Measurements from ENCODE around the gene PDZD2. TPM values are rescaled to one million over a fixed set of nuclear protein-coding genes. Genes with fewer than 3 reads are reported as not detected.

Gene PDZD2
- total RNA-seq, 2 donors from 2014 or later = 6.6 to 14.6 TPM

- DNase-seq = no peak
- Histone ChIP-seq H3K9me3 (ENCODE audit: control insufficient read depth, low read length) (no peaks in the 10 kb centered on the region), H3K4me3 (ENCODE audit: low read length) (no peak overlapping the region), H3K9ac (ENCODE audit: extremely low read depth, low read length, poor library complexity, severe bottlenecking) (no peak overlapping the region), H3K27ac (ENCODE audit: low read depth, low read length) (no peak overlapping the region), H3K36me3 (ENCODE audit: control insufficient read depth, insufficient read depth, low read length) (no peaks in the 10 kb centered on the region), H3K4me1 (ENCODE audit: control insufficient read depth, insufficient read depth, low read length) (no peaks in the 10 kb centered on the region), H3K27me3 (ENCODE audit: control insufficient read depth, insufficient read depth, low read length, poor library complexity, severe bottlenecking) (no peaks in the 10 kb centered on the region)
- H3K36me3 Mint-ChIP-seq (ENCODE audit: low read depth) = no peaks in the 10 kb centered on the region
- H3K27ac Mint-ChIP-seq = no peak overlapping the region
- H3K4me1 Mint-ChIP-seq = no peaks in the 10 kb centered on the region
- H3K27me3 Mint-ChIP-seq (ENCODE audit: insufficient read depth) = no peaks in the 10 kb centered on the region
- no peak overlapping the region for H3K4me3 Mint-ChIP-seq
- WGBS, 2 experiments (ENCODE audit: insufficient coverage in 1 of 2, insufficient read length in 1 of 2) = 90 to 93% methylated on average over 8 to 10 of the region's 10 CpGs
- no peak for TF ChIP-seq CTCF (conservative IDR thresholded peaks at IDR 0.05)
- no peaks in the 10 kb centered on the region for H3K9me3 Mint-ChIP-seq
These were observed 73.1 kb downstream of the PDZD2 start for GRCh38 chr5:31711935-31712592.

- Histone ChIP-seq H3K4me1 (ENCODE audit: control insufficient read depth, insufficient read depth, low read length) (no peaks in the 10 kb centered on the region), H3K9ac (ENCODE audit: extremely low read depth, low read length, poor library complexity, severe bottlenecking) (no peak overlapping the region), H3K4me3 (ENCODE audit: low read length) (no peak overlapping the region), H3K27me3 (ENCODE audit: control insufficient read depth, insufficient read depth, low read length, poor library complexity, severe bottlenecking) (no peaks in the 10 kb centered on the region), H3K27ac (ENCODE audit: low read depth, low read length) (no peak overlapping the region), H3K36me3 (ENCODE audit: control insufficient read depth, insufficient read depth, low read length) (no peaks in the 10 kb centered on the region), H3K9me3 (ENCODE audit: control insufficient read depth, low read length) (no peaks in the 10 kb centered on the region)
- TF ChIP-seq CTCF (conservative IDR thresholded peaks at IDR 0.05) = peak; percentile 25
- Mint-ChIP-seq H3K4me1 (peaks cover 2% of the 10 kb centered on the region), H3K9me3 (no peaks in the 10 kb centered on the region), H3K36me3 (ENCODE audit: low read depth) (no peaks in the 10 kb centered on the region), H3K4me3 (no peak overlapping the region), H3K27ac (no peak overlapping the region), H3K27me3 (ENCODE audit: insufficient read depth) (no peaks in the 10 kb centered on the region)
- 89% methylated on average over 7 of the region's 7 CpGs; no CpG with 5 or more reads in 1 of the 2 experiments for WGBS, 2 experiments (ENCODE audit: insufficient coverage in 1 of 2, insufficient read length in 1 of 2)
- DNase-seq = no peak
These were observed 78.6 kb downstream of the PDZD2 start for GRCh38 chr5:31717561-31717960.

GRCh38 chr5:31720004-31720403 lies 81.1 kb downstream of the PDZD2 start:
- Mint-ChIP-seq H3K4me1 (peaks cover 2% of the 10 kb centered on the region), H3K4me3 (no peak overlapping the region), H3K9me3 (no peaks in the 10 kb centered on the region), H3K27me3 (ENCODE audit: insufficient read depth) (no peaks in the 10 kb centered on the region), H3K27ac (no peak overlapping the region), H3K36me3 (ENCODE audit: low read depth) (no peaks in the 10 kb centered on the region)
- Histone ChIP-seq H3K4me3 (ENCODE audit: low read length) (no peak overlapping the region), H3K36me3 (ENCODE audit: control insufficient read depth, insufficient read depth, low read length) (no peaks in the 10 kb centered on the region), H3K27me3 (ENCODE audit: control insufficient read depth, insufficient read depth, low read length, poor library complexity, severe bottlenecking) (no peaks in the 10 kb centered on the region), H3K27ac (ENCODE audit: low read depth, low read length) (no peak overlapping the region), H3K9ac (ENCODE audit: extremely low read depth, low read length, poor library complexity, severe bottlenecking) (no peak overlapping the region), H3K4me1 (ENCODE audit: control insufficient read depth, insufficient read depth, low read length) (no peaks in the 10 kb centered on the region), H3K9me3 (ENCODE audit: control insufficient read depth, low read length) (no peaks in the 10 kb centered on the region)
- no peak for DNase-seq
- TF ChIP-seq CTCF (conservative IDR thresholded peaks at IDR 0.05) = no peak
- 87 to 100% methylated on average over 1 of the region's 1 CpG for WGBS, 2 experiments (ENCODE audit: insufficient coverage in 1 of 2, insufficient read length in 1 of 2)
